ENCODE results near the gene DMAP1.

Gene DMAP1

DNA sequence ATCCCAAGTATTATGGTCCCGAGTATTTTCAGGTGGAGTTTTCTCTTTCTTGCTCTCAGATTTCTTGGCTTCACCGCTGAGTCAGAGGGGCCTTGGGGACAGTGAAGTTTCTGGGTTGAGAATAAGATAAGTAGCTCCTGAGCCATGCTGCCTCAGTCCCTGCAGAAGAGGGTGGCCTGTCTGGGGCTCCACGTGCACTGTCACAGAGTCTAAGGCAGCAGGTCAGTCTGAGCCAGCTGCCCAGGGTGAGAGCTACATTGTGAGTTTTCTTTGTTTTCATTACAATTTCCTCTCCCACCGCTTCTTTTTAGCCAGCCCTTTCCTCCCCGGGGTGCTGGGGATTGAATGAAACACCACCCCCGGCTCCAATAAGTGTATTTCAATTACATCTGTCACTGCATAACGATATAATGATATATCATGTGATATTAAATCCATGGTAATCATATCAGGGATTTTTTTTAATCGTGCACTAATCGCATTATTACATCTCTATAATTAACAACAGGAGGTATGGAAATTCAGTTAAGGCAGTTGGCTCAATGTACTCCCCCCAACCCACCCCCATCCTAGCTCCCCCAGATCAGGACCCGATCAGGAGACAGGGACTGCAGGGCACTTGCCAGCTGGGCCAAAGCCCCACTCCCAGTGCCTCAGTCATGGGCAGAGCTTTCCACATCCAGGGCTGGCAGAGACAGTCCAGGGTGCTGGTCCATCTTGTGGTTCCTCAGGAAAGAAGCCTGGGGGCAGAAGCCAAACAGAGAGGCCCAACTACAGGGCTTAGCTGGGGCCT is 43.7 kb downstream of the DMAP1 start:
- no peak for DNase-seq

- no peak for DNase-seq
Measured at GRCh38 chr1:44259090-44259489, 45.8 kb downstream of the DMAP1 start.

DNA sequence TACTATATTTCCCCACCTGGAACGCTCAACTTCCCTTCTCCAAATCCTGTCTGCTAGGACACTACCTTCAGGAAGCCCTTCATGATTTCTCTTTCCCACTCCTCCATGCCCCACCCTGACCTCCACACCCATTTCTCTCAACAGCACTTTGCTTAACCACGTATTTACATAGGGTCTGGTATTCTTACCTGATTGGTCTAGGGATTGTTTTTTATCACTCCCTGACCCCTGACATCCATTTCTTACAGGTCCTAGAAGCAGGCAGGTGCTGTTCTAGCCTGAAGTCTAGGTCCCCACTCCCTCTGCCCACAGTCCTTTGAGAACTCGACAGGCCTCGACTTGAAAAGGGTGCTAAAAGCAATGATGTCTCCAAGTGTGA is 47.5 kb downstream of the DMAP1 start:
- DNase-seq: no peak

DNA sequence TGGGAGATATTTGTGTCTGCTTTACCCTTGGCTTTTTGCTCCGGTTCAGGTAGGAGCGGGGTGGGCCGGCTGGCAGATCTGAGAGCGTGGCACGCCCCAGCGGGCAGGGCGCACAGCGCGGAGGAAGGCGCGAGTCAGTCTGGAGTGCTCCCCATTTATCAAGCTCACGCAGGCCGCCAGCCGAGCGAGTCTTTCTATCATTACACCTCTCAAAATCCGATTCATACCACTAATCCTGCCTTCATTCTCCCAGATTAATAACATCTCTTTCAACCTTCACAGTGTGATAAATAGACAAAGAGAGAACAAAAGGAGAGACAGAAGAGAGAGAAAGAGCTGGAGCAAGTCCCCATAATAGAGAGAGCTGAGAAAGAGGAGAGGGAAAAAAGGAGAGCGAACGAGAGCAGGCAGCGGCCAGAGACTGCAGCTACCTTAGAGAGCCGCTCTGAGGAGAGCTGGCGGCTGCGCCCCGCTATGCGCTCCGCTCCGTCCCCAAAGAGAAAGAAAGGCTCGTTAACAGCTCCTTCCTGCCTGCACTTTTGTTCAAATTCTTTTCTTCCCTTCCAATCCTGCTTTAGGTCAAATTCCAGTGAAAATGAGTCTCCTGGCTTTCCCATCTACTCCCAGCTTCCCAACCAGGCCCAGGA is 48.0 kb downstream of the DMAP1 start:
- DNase-seq: no peak

GRCh38 chr1:44261962-44262361 is 48.7 kb downstream of the DMAP1 start:
- DNase-seq: no peak

DNA sequence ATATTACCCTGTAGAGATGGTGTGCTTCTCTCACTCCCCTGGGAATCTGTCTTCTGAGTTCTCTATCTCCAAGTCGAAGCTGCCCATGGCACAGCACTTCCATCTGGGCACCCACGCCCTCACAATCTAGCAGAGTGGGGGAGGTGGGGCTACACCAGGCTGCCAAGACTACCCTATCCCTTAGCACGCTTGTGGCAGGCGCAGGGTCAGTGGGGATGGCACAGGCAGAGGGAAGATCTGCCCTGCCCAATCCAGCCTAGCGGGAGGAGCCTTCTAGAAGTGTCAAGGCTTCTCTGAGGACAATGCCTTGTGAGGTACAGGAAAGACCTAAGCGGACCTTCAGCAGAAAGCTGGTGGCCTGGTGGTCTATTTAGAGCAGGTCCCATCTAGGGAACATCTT is 49.1 kb downstream of the DMAP1 start:
- no peak for DNase-seq

DNA sequence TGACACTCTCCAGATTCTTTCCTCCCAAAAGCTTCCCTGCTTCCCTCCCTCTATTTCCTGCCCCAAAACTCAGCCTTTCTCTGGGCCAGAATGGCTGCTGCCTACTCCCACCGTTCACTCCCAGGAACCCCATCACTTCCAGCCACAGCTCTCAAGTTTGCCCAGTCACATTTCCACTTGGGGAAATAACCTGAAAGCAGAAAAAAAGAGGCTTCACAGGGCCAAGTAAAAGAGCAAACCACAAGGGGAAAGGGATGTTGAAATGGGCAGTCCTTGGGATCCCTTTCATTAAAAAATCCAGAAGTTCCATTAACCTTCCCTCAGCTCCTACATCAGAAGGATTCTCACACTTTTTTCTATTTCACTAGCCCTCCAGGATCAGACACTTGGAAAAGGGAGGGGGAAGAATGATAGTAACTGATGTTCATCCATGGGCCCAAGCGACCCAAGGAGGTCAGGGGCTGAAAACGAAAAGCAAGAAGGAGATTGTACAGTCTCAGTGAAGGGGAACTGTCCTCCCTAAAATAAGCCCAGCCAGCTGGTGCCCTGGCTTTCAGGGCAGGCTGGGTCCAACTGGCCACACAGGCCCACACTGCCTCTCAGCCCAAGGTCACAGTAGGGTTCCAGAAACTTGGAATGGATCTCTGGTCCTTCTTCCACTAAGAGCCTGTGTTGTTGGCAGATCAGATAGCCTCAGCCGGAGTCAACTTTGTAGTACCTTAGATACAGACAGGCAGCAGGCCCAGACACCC is 49.7 kb downstream of the DMAP1 start:
- no peak for DNase-seq

- DNase-seq: no peak
Measured at GRCh38 chr1:44263568-44264450, 50.5 kb downstream of the DMAP1 start.

DNA sequence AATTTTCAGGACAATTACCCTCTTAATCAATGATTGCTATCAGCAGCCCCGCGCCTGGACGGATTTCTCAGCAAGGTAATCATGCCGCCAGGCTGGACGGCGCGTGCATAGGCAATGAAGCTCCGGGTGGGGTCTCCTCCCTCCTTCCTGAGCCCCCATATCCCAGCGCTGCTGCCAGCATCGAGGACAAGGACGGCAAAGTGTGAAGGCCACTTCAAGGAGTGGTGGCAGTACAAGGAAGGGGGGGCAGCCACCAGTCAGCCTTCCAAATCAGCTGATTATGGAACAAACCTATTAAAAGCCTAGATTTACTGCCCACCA is 51.1 kb downstream of the DMAP1 start:
- DNase-seq: no peak

DNA sequence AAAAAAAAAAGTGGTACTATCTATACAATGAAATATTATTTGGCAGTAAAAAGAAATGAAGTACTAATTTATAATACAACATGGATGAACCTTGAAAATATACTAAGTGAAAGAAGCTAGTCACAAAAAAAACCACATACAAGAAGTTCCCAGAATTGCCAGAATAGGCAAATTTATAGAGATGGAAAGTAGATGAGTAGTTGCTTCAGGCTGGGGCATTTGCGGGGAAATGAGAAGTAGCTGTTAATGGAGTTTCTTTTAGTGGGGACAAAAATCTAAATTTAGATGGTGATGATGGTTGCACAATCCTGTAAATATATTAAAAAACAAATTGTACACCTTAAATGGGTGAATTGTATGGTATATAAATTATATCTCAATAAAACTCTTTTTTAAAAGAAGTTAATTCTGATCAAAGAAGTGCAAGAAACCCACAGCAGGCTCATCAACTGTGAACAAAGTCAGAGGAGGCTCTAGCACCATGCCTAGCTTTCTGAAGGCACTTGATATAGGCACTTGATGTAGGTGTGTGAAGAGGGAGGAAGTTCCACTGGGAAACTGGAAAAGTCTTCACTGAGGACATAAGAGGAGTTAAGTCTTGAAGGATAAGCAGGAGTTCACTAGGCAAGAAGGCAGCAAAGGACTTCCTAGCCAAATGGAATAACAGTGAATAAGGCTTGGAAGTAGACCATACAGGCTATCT is 52.5 kb downstream of the DMAP1 start:
- no peak for DNase-seq

DNA sequence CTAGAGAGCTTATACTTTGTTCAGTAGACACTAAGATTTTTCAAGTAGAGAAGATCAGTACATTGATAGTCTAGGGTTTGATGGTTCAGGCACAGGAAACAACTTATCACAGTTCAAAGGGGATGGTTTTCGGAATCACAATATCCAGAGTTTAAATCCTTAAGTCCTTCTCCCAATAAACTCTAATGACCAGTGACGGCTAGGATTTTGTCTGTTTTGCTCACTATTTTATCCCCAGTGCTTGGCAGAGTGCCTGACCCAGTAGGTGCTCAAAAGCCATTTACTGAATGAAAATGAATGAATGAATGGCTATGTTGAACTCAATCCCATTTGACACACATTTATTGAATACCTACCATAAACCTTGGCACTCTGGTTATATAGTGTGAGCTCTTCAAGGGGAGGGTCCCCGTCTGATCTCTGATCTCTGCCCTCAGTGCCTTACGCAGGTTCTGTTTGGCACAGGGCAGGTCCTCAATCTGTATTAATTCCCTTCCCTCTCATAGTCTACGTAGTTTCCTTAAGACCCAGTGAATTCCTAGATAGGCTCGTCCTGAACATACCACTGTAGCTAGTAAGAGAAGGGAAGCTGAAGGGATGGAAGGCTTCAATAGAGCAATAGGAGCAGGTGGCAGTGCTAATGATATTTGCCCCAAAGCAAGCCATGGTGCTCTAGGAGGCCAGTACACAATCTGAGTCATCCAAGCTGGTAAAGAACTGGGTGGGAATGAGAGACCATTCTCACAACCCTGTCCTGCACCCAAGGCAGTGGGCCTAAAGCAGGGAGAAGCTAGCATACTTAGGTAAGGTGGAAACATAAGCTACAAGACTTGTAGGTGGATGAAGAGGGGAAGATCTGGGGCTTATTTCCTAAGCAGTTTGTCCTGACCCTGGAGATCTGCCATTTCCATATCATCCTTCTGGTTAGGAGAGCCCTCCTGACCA is 53.4 kb downstream of the DMAP1 start:
- no peak for DNase-seq

GRCh38 chr1:44267438-44267837 is 54.2 kb downstream of the DMAP1 start:
- no peak for DNase-seq

- no peak for DNase-seq
Measured at GRCh38 chr1:44268054-44268453, 54.8 kb downstream of the DMAP1 start.
